Measurements from ENCODE around the gene BHLHE41. TPM values are rescaled to one million over a fixed set of nuclear protein-coding genes. Genes with fewer than 3 reads are reported as not detected.
A peak's percentile ranks its signal among the peaks of the same experiment; 100 is the strongest.

The BHLHE41 gene
- total RNA-seq, 1 donor from 2014 or later, result not detected

DNA sequence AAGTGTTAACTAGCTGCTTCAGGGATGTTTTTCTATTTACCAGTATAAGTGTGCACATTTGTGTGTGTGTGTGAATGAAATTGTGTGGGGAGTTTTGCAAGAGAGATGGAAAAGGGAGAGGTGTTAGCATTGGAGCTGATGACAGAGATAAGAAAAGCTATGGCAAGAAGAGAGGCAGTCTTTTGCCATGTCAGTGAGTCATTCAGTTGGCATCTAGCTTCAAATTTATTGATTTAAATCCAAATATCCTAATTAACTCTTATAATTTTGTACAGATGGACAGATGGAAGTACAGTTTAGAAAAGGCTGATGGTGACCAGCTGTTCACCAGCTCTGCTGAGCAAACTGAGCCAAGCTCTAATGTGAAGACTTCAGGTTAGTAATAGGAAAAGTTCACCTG is 3.3 kb upstream of the BHLHE41 start:
- Histone ChIP-seq H3K27me3 (peaks cover 100% of the 10 kb centered on the region), H3K9me3 (ENCODE audit: low read depth) (no peaks in the 10 kb centered on the region), H3K27ac (no peak overlapping the region), H3K4me2 (no peak overlapping the region), H2AFZ (replicated peaks) (no peak overlapping the region), H3K4me1 (peaks cover 14% of the 10 kb centered on the region), H3K9ac (no peak overlapping the region), H3K4me3 (no peak overlapping the region), H3K36me3 (no peaks in the 10 kb centered on the region), H3K79me2 (ENCODE audit: low read depth) (no peaks in the 10 kb centered on the region), H4K20me1 (ENCODE audit: low read depth) (peaks cover 34% of the 10 kb centered on the region), H3F3A (ENCODE audit: low read depth) (peaks cover 37% of the 10 kb centered on the region)
- H3K4me3 Mint-ChIP-seq, result no peak overlapping the region
- no peak overlapping the region for H3K27ac Mint-ChIP-seq
- peaks cover 40% of the 10 kb centered on the region for H3K27me3 Mint-ChIP-seq (ENCODE audit: insufficient read depth, low read depth)
- DNase-seq (ENCODE audit: low spot score), result no peak
- TF ChIP-seq EZH2 (IDR thresholded peaks at IDR 0.05) (no peak), EZH2phosphoT487 (IDR thresholded peaks at IDR 0.05) (no peak)
- TF ChIP-seq, protein P1, sequence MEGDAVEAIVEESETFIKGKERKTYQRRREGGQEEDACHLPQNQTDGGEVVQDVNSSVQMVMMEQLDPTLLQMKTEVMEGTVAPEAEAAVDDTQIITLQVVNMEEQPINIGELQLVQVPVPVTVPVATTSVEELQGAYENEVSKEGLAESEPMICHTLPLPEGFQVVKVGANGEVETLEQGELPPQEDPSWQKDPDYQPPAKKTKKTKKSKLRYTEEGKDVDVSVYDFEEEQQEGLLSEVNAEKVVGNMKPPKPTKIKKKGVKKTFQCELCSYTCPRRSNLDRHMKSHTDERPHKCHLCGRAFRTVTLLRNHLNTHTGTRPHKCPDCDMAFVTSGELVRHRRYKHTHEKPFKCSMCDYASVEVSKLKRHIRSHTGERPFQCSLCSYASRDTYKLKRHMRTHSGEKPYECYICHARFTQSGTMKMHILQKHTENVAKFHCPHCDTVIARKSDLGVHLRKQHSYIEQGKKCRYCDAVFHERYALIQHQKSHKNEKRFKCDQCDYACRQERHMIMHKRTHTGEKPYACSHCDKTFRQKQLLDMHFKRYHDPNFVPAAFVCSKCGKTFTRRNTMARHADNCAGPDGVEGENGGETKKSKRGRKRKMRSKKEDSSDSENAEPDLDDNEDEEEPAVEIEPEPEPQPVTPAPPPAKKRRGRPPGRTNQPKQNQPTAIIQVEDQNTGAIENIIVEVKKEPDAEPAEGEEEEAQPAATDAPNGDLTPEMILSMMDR (IDR thresholded peaks at IDR 0.05), result no peak
- H3K4me1 Mint-ChIP-seq, result peaks cover 21% of the 10 kb centered on the region
- no peaks in the 10 kb centered on the region for H3K9me3 Mint-ChIP-seq
- no peaks in the 10 kb centered on the region for H3K36me3 Mint-ChIP-seq

GRCh38 chr12:26127404-26127803 is 2.6 kb upstream of the BHLHE41 start:
- no peak overlapping the region for H3K9ac ChIP-seq
- no peaks in the 10 kb centered on the region for H3K79me2 ChIP-seq (ENCODE audit: low read depth)
- no peak overlapping the region for H3K4me2 ChIP-seq
- H3K36me3 ChIP-seq, result no peaks in the 10 kb centered on the region
- TF ChIP-seq, protein P1 (IDR thresholded peaks at IDR 0.05), result no peak
- TF ChIP-seq EZH2phosphoT487 (IDR thresholded peaks at IDR 0.05), result no peak
- TF ChIP-seq EZH2 (IDR thresholded peaks at IDR 0.05), result no peak
- peaks cover 24% of the 10 kb centered on the region for H3K4me1 Mint-ChIP-seq
- H3K27ac ChIP-seq, result no peak overlapping the region
- no peak overlapping the region for H2AFZ ChIP-seq (replicated peaks)
- H3K9me3 Mint-ChIP-seq, result no peaks in the 10 kb centered on the region
- peaks cover 43% of the 10 kb centered on the region for H3K27me3 Mint-ChIP-seq (ENCODE audit: insufficient read depth, low read depth)
- no peaks in the 10 kb centered on the region for H3K9me3 ChIP-seq (ENCODE audit: low read depth)
- H3F3A ChIP-seq (ENCODE audit: low read depth), result peaks cover 42% of the 10 kb centered on the region
- no peak overlapping the region for H3K27ac Mint-ChIP-seq
- no peak overlapping the region for H3K4me3 ChIP-seq
- DNase-seq (ENCODE audit: low spot score), result no peak
- H3K4me3 Mint-ChIP-seq, result peak overlapping the region; percentile 56
- H3K4me1 ChIP-seq, result peaks cover 17% of the 10 kb centered on the region
- H3K36me3 Mint-ChIP-seq, result no peaks in the 10 kb centered on the region
- H3K27me3 ChIP-seq, result peaks cover 100% of the 10 kb centered on the region
- peaks cover 34% of the 10 kb centered on the region for H4K20me1 ChIP-seq (ENCODE audit: low read depth)

DNA sequence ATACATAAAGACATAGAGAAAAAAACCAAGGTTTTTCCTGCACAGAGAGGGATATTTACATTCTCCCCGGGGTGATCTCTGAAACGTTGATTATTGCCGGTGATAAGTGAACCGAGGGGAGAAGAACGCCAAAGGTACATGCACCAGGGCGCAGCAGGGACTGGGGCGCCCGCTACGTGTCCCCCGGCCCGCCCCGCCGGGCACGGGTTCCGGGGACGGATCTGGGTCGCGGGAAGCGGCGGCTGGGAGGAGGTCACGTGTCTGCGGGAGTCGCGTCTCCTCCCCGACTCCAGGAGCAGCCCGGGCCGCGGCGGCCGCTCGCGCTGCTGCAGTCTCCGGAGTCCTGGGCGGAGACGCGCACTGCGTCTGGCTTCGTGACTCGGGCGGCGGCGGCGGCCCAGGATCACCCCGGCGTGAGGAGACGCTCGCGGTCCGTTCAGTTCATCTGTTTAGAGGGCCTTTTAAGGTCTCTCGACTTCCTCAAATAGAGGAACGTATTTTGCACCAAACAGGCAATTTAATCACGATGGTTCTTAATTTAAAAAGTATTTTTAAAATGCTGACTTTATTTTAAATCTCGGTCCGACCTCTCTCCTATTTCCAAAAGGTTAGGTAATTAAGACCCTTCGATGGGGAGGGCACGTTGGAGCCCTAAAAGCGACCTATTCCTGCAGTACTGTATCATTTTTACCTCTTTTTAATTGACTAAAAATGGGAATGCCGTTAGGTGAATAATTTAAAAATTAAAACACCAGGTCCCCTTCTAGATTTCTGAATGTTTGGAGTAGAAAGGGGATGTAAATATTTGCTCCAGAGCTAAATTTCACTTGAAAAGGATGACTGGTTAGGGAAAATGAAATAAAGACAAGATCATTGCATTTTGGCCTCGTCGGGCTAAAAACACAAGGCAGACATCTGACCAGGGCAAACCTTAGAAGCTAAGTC is 1.8 kb upstream of the BHLHE41 start:
- Histone ChIP-seq H3K9me3 (ENCODE audit: low read depth) (no peaks in the 10 kb centered on the region), H3K79me2 (ENCODE audit: low read depth) (no peaks in the 10 kb centered on the region), H3K27ac (no peak overlapping the region), H3K4me3 (peak overlapping the region; percentile 58), H2AFZ (replicated peaks) (peak overlapping the region; percentile 34), H3K9ac (no peak overlapping the region), H3K4me1 (peaks cover 17% of the 10 kb centered on the region), H3K27me3 (peaks cover 100% of the 10 kb centered on the region), H3K36me3 (no peaks in the 10 kb centered on the region), H3F3A (ENCODE audit: low read depth) (peaks cover 46% of the 10 kb centered on the region), H4K20me1 (ENCODE audit: low read depth) (peaks cover 37% of the 10 kb centered on the region), H3K4me2 (peak overlapping the region; percentile 91)
- Mint-ChIP-seq H3K27ac (no peak overlapping the region), H3K4me1 (peaks cover 27% of the 10 kb centered on the region), H3K36me3 (no peaks in the 10 kb centered on the region), H3K27me3 (ENCODE audit: insufficient read depth, low read depth) (peaks cover 46% of the 10 kb centered on the region), H3K4me3 (peak overlapping the region; percentile 95), H3K9me3 (no peaks in the 10 kb centered on the region)
- TF ChIP-seq, protein P1 (IDR thresholded peaks at IDR 0.05), result no peak
- TF ChIP-seq EZH2 (IDR thresholded peaks at IDR 0.05), result peak; percentile 64
- peak; percentile 74 for TF ChIP-seq EZH2phosphoT487 (IDR thresholded peaks at IDR 0.05)
- DNase-seq (ENCODE audit: low spot score), result peak; percentile 94
